Hematopoietic multipotent progenitor cell treated with erythropoietin and hydrocortisone succinate and interleukin-3 and kit ligand, for 8 days (in vitro differentiated cells): ENCODE results near the gene SLC2A3.
A peak's percentile ranks its signal among the peaks of the same experiment; 100 is the strongest.
"Not testable (repeated sequence)": the region's sequence is repeated elsewhere in the genome, so short reads cannot be mapped to it uniquely, and the experiment has no call there.

ENCODE experiments used
- DNase-seq: peaks from one replicate; pipeline ENCODE4 v3.0.0-alpha.2; 2015

The SLC2A3 gene

DNA sequence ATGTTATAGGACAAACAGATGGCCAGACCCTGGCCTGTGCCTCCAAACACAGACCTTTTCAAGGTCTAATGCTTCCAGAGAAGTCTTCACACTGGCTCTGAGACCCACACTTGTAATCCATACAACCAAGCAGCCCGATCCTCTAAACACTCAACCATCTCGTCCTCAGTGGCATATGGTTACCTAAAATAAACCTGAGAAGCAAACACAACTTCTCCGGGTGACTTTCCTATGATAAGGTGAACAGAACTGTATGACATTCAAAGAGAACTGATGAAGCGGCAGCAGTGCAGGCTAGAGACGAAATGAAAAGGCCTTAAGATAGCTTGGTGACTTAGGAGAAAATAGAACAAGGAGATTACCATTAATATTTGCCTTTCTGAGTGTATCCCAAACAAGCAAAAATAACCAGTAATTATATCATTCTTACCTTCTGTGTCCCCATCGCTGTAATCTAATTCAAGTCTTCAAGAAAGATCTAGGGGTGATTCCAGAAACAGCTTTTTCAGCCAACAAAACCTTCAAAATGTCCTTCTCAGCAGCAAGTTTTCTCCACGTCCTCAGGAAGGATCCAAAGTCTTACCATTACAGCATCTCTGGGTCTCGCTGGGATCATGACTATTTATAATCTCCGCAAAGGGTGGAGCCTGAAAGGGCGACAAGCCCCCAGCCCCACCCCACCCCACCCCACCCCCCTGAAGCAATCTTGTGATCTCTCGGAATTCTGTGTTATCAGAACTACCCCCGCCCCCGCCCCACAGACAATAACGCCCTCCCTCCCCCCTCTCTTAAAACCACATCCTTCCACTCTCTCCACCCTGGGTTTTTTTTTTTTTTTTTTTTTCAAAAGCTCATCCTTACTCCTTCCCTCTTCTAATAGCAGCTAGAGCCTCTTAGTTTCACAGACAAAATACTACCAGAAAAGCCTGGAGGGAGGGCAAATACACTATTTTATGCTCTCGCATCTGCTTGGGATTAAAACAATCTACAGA, at the start of gene SLC2A3:
Gene SLC2A3, minus strand, starts transcription at position 598 of the 992 bp plus-strand sequence. Its CDS starts 153 bp downstream, at position 445.
- peak; percentile 84 for DNase-seq

DNA sequence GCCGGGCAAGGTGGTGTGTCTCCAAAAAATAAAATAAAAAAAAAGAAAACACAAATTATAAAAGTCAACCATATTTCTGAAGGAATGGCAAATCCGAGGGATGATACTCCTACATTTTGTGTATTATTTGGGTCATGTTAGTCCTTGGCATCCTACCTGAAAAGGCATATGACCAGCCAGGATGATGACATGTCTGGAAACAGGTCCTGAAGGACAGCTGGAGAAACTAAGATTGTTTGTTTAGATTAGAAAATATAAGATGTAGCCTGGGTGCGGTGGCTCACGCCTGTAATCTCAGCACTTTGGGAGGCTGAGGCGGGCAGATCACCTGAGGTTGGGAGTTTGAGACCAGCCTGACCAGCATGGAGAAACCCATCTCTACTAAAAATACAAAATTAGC, 48.9 kb upstream of the SLC2A3 start:
- DNase-seq, result no peak

DNA sequence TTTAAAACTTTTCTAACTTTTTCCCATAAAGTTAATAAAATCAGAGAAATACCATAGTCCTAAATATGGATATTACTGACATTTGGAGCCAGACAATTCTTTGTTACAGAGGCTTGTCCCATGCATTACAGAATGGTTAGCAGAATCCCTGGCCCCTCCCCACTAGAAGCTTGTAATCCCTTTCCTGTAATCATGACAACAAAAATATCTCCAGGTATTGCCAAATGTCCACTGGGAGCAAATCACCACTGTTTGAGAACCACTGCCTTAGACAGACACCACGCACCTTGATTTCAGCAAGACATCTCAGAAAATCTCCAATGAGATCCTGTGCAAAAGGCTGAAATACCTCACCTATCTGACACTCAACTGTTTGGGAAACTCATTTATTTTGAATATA, 47.5 kb upstream of the SLC2A3 start:
- DNase-seq, result not testable (repeated sequence)

DNA sequence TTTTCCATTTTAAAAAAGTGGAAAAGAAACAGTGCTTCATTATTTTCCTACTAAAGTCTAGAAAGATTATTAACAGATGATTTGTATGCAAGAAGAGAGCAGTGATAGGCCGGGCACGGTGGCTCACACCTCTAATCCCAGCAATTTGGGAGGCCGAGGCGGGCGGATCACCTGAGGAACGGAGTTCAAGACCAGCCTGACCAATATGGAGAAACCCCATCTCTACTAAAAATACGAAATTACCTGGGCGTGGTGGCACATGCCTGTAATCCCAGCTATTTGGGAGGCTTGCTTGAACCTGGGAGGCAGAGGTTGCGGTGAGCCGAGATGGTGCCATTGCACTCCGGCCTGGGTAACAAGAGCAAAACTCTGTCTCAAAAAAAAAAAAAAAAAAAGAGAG, 47.0 kb upstream of the SLC2A3 start:
- DNase-seq, result not testable (repeated sequence)

DNA sequence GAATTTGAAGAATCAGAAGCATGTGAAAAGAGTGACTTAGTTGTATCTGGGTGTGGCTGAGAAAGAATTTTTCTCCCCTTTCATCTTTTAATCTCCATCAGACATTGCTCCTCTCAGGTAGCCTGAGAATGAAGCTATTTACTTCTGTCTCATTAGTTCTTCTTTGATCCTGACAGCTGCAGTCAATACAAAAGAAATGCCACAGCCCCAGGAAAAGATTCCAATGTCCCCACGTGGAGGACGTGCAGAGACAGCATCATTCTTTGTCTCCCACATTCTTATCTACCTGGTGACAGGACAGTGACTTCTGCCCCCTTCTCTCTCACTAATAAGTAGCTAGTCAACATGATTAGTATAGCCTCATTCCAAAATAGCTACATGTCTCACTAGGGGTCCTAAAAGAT, 46.3 kb upstream of the SLC2A3 start:
- DNase-seq, result not testable (repeated sequence)

DNA sequence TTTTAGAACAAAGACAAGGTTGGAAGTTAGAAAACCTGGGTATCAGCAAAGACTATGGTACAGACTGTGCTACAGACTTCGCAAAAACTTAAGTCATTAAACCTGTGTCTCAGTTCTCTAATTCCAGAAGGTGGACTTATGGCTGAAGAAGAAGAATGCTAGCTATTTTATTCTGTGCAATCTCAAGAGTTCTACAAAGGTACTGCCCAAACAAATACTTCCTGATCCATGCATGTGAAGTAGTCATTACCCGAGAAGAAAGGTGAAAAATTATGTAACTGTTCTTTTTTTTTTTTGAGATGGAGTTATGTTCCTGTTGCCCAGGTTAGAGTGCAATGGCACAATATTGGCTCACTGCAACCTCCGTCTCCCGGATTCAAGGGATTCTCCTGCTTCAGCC, 45.5 kb upstream of the SLC2A3 start:
- no peak for DNase-seq

DNA sequence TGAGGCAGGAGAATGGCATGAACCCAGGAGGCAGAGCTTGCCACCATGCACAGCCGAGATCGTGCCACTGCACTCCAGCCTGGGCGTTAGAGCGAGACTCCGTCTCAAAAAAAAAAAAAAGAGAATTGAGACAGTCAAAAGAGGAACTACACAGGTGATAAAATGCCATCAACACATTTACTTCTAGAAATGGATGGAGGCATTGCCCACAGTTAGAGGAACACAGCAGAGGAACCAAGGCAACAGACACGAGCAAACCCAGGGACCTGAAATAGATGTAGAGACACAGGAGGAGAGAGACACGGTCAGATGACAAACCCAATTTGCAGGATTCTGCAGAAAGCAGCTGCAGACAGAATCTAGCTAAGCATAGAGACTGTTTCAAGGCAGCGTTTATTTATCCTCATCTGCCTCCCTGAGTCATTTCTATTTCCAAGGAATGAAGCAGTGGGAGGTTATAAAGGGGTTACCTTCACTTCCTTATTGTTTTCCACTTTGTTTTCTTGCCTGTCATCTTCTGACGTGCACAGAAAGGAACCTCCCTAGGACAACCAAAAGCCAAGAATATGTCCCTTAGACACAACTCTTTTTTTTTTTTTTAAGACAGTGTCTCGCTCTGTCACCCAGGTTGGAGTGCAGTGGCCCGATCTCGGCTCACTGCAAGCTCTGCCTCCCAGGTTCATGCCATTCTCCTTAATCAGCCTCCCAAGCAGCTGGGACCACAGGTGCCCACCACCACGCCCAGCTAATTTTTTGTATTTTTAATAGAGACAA, 41.6 kb upstream of the SLC2A3 start:
- not testable (repeated sequence) for DNase-seq

DNA sequence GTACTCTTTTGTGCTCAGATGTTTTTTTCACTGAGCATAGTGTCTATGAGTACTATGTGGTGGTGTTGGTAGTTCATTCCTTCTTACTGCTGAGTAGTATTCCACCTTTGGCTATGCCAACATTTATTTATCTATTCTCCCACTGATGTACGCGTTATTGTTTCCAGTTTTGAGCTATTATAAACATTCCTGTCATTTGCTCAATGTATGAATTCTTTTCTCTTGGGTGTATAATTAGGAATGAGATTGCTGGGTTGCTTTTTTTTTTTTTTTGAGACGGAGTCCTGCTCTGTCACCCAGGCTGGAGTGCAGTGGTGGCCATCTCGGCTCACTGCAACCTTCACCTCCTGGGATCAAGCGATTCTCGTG, 37.5 kb upstream of the SLC2A3 start:
- DNase-seq, result no peak

DNA sequence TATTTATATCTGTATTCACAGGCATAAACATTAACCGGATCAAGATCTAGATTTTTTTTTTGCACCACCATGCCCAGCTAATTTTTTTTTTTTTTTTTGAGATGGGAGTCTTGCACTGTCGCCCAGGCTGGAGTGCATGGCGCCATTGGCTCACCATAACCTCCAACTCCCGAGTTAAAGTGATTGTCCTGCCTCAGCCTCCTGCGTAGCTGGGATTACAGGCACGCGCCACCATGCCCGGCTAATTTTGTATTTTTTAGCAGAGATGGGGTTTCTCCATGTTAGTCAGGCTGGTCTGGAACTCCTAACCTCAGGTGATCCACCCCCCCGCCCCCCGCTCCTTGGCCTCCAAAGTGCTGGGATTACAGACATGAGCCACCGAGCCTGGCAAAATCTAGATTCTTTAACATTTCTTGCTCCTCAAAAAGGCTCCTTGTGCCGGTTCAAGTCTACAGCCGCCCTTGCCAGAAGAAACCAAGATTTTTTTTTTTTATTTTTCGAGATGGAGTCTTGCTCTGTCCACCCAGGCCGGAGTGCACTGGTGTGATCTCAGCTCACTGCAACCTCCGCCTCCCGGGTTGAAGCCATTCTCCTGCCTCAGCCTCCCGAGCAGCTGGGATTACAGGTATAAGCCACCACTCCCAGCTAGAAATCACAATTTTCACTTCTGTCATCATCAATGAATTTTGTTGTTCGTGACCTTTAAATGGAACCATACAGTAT, 36.9 kb upstream of the SLC2A3 start:
- DNase-seq, result peak; percentile 40

DNA sequence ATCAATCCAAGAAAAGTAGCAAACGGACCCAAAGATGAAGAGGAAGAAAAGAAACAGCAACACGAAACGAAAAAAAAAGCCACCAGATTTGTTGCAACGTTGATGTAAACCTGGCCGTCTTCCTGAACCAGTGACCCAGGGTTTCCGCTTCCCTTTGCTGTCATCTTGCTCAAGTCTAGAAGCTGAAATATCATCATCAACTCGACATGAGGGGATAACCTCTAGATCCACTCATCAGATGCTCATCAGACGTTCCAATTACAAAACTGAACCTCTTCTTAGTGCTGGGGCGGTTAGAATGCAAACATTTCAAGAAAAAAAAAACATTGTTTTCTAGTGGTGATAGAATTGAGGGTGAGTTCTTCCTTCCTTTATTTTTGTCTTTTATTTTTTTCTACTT, 36.3 kb upstream of the SLC2A3 start:
- not testable (repeated sequence) for DNase-seq

DNA sequence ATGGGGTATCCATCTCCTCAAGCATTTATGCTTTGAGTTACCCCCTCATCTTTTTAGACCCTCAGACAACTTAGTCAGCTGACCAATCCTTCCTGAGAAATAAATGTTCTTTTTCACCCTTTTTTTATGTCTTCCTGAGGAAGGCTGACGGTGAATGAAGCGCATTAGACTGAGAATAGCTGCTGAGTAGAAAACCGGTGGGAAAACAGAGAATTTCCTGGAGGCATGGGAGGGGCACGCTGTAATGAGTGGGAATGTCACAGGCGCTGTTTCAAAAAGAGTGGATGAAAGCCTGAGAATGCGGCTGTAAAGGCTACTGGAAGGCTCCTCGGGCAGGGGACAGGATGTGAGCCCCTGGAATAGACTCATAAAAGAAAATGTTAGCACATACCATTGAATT, 35.8 kb upstream of the SLC2A3 start:
- not testable (repeated sequence) for DNase-seq

DNA sequence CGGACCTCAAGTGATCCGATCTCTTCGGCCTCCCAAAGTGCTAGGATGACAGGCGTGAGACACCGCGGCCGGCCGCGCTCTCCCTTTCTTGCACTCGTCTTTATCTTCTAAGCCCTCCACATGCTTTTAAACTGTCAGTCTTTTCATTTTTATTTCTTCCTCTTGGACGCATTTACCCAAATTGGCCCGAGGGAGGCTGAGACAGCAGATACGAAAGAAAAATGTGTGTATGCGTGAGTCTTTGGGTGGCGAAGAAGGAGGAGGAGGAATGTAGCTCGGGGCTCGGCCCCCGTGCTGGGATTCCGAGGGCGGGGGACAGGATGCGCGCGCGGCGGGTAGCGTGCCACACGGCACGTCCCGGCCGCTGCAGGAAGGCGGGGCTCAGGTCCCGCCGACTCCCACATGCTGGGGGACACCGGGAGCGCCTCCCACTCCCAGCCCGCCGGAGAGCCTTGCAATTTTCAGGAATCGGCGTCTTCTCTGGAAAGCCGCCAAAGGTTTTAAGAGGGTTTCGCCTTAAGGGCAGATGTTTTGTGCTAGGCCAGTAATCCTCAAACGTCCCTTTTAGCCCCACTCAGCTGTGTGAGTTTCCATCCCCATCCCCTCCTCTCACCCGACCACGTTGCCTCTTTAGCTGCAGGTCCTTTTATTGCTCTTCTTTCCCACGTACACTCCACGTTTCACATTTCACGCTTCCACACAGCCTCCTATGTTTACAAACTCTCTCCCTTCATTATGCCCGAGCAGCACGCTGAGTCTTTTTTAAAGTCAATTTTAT, 34.7 kb upstream of the SLC2A3 start:
- DNase-seq, result peak; percentile 90

DNA sequence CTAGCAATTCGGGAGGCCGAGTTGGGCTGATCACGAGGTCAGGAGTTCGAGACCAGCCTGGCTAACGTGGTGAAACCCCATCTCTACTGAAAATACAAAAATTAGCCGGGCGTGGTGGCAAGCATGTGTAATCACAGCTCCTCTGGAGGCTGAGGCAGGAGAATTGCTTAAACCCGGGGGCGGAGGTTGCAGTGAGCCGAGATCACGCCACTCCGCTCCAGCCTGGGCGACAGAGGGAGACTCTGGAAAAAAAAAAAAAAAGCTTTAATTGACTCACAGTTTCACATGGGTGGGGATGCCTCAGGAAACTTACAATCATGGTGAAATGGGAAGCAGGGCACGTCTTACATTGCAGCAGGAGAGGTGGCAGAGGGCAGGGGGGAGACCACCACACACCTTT, 30.6 kb upstream of the SLC2A3 start:
- DNase-seq, result no peak

DNA sequence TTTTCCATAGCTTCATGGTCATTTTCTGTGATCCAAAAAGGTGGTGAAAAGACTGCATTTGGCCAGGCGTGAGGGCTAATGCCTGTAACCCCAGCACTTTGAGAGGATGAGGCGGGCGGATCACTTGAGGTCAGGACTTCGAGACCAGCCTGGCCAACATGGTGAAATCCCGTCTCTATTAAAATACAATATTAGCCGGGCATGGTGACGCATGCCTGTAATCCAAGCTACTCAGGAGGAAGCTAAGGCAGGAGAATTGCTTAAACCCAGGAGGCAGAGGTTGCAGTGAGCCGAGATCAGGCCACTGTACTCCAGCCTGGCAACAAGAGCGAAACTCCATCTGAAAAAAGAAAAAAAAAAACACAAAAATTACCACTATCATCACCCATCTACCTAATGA, 28.7 kb upstream of the SLC2A3 start:
- DNase-seq, result not testable (repeated sequence)

DNA sequence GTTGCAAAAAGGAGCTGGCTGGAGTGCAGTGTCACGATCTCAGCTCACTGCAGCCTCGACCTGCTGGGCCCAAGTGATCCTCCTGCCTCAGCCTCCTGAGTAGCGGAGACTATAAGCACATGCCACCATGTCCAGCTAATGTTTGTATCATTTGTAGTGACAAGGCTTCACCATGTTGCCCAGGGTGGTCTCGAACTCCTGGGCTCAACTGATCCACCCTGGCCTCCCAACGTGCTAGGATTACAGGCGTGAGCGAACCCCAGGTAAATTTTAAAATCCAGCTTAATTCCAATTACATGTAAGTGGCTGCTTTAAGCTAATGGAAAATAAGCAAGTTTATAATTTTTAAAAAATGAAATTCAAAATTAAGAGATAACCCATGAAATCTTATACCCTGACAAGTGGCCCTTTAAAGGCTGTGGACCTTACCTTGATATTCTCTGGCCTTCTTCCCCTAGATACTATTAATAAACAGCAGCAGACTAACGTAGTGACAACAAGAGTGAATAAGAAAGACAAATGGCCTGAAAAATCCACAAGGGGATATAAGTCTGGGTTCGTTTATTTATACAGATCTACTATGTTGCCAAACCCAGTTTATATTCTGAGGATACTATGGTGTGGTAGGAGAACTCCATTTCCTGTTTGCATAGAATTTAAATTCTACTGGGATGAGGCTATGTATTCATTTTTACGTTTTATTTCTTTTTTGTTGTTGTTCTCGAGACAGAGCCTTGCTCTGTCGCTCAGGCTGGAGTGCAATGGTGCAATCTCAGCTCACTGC, 25.6 kb upstream of the SLC2A3 start:
- no peak for DNase-seq

DNA sequence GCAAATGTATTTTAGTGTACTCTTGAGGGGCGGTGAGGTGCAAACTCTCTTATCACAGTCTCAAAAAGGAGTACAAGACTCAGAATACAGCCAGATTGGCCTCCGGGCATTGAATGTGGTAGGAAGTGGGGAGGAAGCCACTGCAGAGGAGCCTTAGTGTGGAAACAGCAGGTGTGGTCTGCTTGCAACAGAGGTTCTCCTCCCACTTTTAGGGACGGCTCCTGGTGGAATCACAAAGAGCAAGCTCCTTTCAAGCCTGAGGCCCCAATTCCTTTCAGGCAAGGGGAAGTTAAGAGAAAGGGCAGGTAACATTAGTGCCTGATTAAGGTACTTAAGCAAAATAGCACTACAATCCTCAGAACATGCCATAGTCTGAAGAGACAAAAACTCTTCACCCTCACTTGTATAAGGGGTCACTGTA, 23.7 kb upstream of the SLC2A3 start:
- peak; percentile 48 for DNase-seq

DNA sequence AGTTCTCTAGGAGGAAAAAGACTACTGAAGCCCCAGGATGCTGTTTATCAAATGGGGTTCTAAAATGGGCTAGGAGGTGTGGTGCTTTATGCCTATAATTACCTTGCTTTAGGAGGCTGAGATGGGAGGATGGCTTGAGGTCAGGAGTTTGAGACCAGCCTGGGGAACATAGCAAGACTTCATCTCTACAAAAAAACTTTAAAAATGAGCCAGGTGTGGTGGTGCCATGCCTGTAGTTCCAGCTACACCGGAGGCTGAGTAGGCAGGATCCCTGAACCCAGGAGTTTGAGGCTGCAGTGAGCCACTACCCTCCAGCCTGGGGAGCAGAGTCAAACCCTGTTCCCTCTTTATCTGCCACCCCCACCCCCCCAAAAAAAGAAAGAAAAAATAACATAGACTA, 23.3 kb upstream of the SLC2A3 start:
- no peak for DNase-seq

DNA sequence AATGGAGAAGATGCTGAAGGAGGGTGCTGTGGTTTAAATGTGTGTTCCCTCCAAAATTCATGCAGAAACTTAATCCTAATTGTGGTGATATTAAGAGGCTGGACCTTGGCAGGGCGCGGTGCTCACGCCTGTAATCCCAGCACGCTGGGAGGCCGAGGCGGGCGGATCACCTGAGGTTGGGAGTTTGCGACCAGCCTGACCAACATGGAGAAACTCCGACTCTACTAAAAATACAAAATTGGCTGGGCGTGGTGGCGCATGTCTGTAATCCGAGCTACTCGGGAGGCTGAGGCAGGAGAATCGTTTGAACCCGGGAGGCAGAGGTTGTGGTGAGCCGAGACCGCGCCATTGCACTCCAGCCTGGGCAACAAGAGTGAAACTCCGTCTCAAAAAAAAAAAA, 18.9 kb upstream of the SLC2A3 start:
- not testable (repeated sequence) for DNase-seq

DNA sequence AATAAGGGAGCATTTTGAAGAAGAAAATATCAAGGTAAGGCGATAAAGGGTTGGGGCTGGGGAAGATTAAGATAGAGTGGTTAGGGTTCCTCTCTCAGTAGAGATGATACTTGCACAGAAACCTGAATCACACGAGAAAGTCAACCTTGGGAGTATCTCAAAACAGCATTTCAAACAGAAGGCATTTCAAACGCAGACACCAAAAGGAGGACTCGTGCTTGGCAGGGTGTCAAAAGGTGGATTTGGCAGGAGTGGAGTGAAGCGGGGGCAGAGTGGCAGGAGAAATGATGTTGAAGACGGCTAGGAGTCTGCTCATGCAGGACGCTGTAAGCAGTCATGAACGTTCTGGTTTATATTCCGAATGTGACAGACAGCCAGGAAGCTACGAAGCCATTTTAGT, 18.4 kb upstream of the SLC2A3 start:
- DNase-seq, result not testable (repeated sequence)

DNA sequence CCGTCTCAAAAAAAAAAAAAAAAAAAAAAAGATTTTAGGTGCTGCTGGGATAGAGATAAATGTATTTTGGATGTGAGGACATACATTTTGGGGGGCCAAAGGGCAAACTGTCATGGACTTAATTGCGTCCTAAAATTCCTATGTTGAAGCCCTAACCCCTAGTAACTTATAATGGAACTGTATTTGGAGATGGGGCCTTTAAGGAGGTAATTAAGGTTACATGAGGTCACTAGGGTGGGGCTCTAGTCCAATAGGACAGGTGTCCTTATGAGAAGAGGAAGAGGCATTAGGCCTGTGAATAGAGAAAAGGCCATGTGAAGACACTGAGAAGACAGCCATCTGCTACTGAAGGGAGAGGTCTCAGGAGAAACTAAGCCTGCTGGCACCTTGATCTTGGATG, 17.9 kb upstream of the SLC2A3 start:
- not testable (repeated sequence) for DNase-seq

DNA sequence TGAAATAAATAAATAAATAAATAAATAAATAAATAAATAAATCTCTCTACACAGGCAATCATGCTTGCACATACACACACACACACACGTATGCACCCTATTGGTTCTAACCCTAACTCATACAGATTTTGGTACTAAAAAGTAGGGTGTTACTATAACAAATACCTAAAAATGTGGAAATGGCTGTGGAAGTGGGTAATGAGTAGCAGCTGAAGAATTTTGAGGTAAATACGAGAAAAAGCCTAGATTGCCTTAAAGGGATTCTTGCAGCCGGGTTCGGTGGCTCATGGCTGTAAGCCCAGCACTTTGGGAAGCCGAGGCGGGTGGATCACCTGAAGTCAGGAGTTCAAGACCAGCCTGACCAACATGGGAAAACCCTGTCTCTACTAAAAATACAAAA, 15.7 kb upstream of the SLC2A3 start:
- DNase-seq, result no peak
